ENCODE results near the gene TAOK1.

TAOK1 gene

DNA sequence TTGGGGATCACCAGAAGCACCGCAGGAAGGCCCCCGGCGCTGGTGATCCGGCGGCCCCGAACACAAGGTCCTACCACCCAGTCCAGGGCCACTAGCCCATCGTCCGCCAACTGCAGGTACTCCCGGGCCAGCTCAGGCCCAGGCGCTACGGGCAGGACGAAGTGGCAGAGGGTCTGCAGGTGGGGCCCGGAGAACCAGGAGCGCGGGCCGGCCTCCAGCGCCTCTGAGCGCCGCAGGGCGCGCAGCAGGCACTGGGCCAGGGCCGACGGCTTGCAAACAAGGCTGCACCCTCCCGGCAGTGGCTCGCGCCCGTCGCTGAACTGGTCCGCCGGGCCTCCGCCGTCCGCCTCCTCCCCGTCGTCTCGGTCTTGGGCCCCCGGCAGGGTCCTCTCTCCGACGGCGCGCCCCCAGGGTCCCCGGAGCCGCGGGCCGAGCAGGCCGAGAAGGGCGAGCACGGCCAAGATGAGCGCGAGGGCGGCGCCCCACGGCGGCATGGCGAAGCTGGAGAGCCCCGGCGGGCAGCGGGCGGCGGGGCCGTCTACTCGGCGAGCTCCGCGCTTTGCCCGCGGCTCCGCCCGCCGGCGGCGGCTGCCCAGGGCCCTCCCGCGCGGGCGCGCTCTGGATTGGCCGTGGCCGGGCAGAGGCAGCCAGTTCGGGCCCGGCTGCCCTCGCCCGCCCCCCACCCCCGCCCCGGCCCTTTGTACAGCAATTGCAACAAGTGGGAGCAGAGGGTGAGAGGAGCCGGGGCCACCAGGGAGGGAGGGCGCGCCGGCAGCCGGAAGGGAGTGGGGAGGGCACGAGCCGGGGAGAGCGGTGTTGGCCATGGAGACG, 176.5 kb downstream of the TAOK1 start, which contains the start of gene ABHD15:
TSS of gene ABHD15 (minus strand) at position 565 of the 831 bp plus-strand sequence. CDS start at position 494, 71 bp downstream.
- DNase-seq: peak; percentile 66 to 90
- Histone ChIP-seq H3K36me3 (peaks cover 0 to 14% (median 0%) of the 10 kb centered on the region in 3 donors), H3K27ac (peak within 1 kb of the TSS; percentile 87 to 89), H3K4me1 (peaks cover 0 to 46% (median 22%) of the 10 kb centered on the region in 4 donors), H3K9me3 (no peaks in the 10 kb centered on the region), H3K27me3 (no peaks in the 10 kb centered on the region), H3K4me3 (peak within 1 kb of the TSS; percentile 72 to 90)
- intact Hi-C loops (cut with DNase I; ENCODE audit: low total_unique reads): loop anchor here (10.0 kb wide), 1 partner anchor 192 kb away; no protein-coding TSS in a partner anchor
- TF ChIP-seq, protein P1, sequence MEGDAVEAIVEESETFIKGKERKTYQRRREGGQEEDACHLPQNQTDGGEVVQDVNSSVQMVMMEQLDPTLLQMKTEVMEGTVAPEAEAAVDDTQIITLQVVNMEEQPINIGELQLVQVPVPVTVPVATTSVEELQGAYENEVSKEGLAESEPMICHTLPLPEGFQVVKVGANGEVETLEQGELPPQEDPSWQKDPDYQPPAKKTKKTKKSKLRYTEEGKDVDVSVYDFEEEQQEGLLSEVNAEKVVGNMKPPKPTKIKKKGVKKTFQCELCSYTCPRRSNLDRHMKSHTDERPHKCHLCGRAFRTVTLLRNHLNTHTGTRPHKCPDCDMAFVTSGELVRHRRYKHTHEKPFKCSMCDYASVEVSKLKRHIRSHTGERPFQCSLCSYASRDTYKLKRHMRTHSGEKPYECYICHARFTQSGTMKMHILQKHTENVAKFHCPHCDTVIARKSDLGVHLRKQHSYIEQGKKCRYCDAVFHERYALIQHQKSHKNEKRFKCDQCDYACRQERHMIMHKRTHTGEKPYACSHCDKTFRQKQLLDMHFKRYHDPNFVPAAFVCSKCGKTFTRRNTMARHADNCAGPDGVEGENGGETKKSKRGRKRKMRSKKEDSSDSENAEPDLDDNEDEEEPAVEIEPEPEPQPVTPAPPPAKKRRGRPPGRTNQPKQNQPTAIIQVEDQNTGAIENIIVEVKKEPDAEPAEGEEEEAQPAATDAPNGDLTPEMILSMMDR (IDR thresholded peaks at IDR 0.05): no peak

DNA sequence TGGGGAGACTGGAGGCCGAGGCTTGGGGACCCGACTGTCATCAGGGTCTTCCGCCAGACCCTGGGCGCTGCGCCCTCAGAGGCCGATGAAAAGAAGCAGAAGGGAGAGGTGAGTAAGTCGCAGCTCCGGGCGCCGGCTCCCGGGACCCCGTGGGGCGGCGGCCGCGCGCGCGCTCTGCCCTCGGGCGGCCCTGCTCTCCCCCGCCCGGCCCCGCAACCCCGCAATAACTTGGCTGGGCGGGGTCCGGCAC, 177.1 kb downstream of the TAOK1 start:
- intact Hi-C loops (cut with DNase I; ENCODE audit: low total_unique reads): loop anchor here (10.0 kb wide), 1 partner anchor 192 kb away; no protein-coding TSS in a partner anchor
- peaks cover 0 to 51% (median 27%) of the 10 kb centered on the region in 4 donors for H3K4me1 ChIP-seq
- H3K27me3 ChIP-seq: no peaks in the 10 kb centered on the region

DNA sequence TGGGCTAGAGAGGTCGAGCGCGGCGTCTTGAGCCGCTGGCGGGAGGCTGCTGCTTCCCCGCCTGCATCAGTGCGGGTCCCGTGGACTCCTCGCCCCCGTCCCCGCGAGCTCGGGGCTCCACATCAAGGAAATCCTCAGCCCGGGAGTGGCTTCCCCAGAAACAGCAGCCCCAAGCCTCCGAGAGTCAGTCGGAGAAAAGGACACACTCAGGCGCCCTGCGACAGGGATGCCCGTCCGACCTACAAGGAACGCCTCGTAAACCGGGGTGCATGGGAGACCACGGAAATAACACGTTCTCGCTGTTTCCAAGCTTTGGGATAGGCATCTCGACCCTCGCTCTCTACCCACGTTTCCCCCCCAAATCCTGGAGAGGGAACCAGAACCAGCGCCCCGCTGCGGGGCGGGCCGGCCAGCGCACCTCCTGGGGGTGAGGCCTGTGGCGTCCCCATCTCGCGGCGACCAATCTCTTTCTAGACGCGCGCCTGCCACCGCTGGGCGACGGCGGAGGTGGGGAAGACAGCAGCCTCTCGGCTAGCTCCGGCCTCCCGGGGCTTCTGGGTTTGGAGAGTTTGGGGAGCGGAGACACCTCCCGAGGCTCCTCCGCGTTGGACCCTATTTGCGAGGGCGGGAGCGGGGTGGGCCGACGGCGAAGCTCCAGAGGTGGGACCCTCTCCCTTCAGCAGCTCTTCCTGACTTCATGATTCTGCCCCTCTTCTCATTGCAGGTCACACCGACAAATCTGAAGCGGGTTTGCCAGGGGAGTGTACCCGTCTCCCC, 177.6 kb downstream of the TAOK1 start:
- peak overlapping the region; percentile 72 to 90 for H3K4me3 ChIP-seq
- intact Hi-C loops (cut with DNase I; ENCODE audit: low total_unique reads): loop anchor here (10.0 kb wide), 1 partner anchor 193 kb away; no protein-coding TSS in a partner anchor
- no peaks in the 10 kb centered on the region for H3K27me3 ChIP-seq
- H3K27ac ChIP-seq: peak overlapping the region; percentile 87 to 89
- H3K9me3 ChIP-seq: no peaks in the 10 kb centered on the region
- peak; percentile 62 to 86 for DNase-seq
- H3K36me3 ChIP-seq: peaks cover 0 to 8% (median 0%) of the 10 kb centered on the region in 3 donors
- TF ChIP-seq, protein P1 (IDR thresholded peaks at IDR 0.05): peak; percentile 35 to 41
- H3K4me1 ChIP-seq: peaks cover 0 to 56% (median 31%) of the 10 kb centered on the region in 4 donors

More for the DNA sequence above, 177.1 kb downstream of the TAOK1 start:
- Histone ChIP-seq H3K36me3 (peaks cover 0 to 13% (median 0%) of the 10 kb centered on the region in 3 donors), H3K4me3 (peak overlapping the region; percentile 72 to 90), H3K9me3 (no peaks in the 10 kb centered on the region), H3K27ac (peak overlapping the region; percentile 87 to 89)
- DNase-seq: no peak
- TF ChIP-seq, protein P1 (IDR thresholded peaks at IDR 0.05): no peak

DNA sequence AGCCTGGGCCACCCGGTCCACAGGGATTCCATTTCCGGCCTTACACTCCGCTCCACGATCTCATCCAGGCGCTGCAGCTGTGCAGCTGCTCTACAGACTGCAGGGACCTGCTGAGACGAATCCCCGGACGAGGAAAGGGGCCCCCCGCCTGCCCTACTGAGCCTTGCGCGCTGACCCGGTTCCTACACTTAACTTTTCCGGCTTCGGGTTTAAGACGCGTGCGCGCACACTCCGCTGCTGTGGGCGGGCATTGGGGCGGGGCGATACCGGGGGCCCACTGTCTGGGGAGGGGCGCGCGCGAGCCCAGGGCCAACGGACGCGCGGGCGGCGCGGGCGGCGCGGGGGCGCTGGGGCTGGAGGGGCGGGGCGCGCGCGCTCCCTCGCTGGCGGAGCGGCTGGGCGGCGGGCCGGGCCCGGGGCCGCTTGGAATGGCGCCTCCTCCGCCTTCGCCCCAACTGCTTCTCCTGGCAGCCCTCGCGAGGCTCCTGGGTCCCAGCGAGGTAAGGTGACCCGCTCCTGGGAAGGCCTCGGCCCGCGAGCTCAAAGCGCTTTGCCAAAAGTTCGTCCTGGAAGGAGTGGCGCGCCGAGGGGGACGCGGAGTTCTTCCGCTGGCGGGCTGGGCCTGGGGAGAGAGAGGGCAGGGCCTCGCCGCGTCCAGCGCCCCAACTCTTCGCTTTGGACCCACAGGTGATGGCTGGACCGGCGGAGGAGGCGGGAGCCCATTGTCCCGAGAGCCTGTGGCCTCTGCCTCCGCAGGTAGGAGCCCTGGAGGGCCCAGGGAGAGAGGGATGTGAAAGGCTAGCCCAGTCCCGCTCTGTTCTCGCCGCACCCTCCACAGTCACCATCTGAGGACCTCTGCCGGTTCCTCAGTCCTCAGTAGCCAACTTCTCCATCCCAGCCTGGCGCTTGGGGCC, 178.4 kb downstream of the TAOK1 start, which contains the start of gene TP53I13:
TSS of gene TP53I13 (plus strand) at position 371 of the 914 bp plus-strand sequence. CDS start at position 429, 58 bp downstream.
- TF ChIP-seq, protein P1 (IDR thresholded peaks at IDR 0.05): no peak
- peaks cover 0 to 9% (median 4%) of the 10 kb centered on the region in 3 donors for H3K36me3 ChIP-seq
- H3K4me1 ChIP-seq: peaks cover 0 to 65% (median 38%) of the 10 kb centered on the region in 4 donors
- intact Hi-C loops (cut with DNase I; ENCODE audit: low total_unique reads): loop anchor here (10.0 kb wide), 1 partner anchor 194 kb away; no protein-coding TSS in a partner anchor
- peak; percentile 84 to 92 for DNase-seq
- H3K27ac ChIP-seq: peak within 1 kb of the TSS; percentile 87 to 89
- no peaks in the 10 kb centered on the region for H3K27me3 ChIP-seq
- peak within 1 kb of the TSS; percentile 72 to 90 for H3K4me3 ChIP-seq
- H3K9me3 ChIP-seq: no peaks in the 10 kb centered on the region

Measured in tibial artery (tissue), 4 donors.